ENCODE results near the gene NLRC5.

NLRC5 gene

GRCh38 chr16:57019746-57020145 lies 30.4 kb downstream of the NLRC5 start:
- H3K4me3 ChIP-seq = no peak overlapping the region
- no peak overlapping the region for H3K27ac ChIP-seq
- no peak for DNase-seq (ENCODE audit: low spot score)
- no peak for TF ChIP-seq CTCF (IDR thresholded peaks at IDR 0.05)

GRCh38 chr16:57020651-57021050 lies 31.3 kb downstream of the NLRC5 start:
- no peak for TF ChIP-seq CTCF (IDR thresholded peaks at IDR 0.05)
- no peak for DNase-seq (ENCODE audit: low spot score)
- H3K4me3 ChIP-seq = no peak overlapping the region
- no peak overlapping the region for H3K27ac ChIP-seq

GRCh38 chr16:57021757-57022156 lies 32.4 kb downstream of the NLRC5 start:
- no peak for TF ChIP-seq CTCF (IDR thresholded peaks at IDR 0.05)
- no peak overlapping the region for H3K27ac ChIP-seq
- DNase-seq (ENCODE audit: low spot score) = no peak
- H3K4me3 ChIP-seq = no peak overlapping the region

GRCh38 chr16:57022445-57022844 lies 33.1 kb downstream of the NLRC5 start:
- Histone ChIP-seq H3K4me3 (no peak overlapping the region), H3K27ac (no peak overlapping the region)
- TF ChIP-seq CTCF (IDR thresholded peaks at IDR 0.05) = no peak
- no peak for DNase-seq (ENCODE audit: low spot score)

- Histone ChIP-seq H3K27ac (no peak overlapping the region), H3K4me3 (no peak overlapping the region)
- TF ChIP-seq CTCF (IDR thresholded peaks at IDR 0.05) = no peak
- no peak for DNase-seq (ENCODE audit: low spot score)
Observed at GRCh38 chr16:57023541-57024249, 34.3 kb downstream of the NLRC5 start.

GRCh38 chr16:57024894-57025680 lies 35.7 kb downstream of the NLRC5 start:
- DNase-seq (ENCODE audit: low spot score) = no peak
- H3K4me3 ChIP-seq = no peak overlapping the region
- no peak for TF ChIP-seq CTCF (IDR thresholded peaks at IDR 0.05)
- H3K27ac ChIP-seq = no peak overlapping the region

Measured in coronary artery (tissue), 2 donors.